KOPT-K1 (cell line): ENCODE results near the gene SNAP25.

Experiments
- H3K27ac ChIP-seq: fragments of 200-600 bp; sonication (generic); 2 replicates; pipeline ENCODE4 v1.5.1; 2016; ENCODE audit warnings: antibody characterized with exemption, mild to moderate bottlenecking, low read depth, low read length; ENCODE audit not compliant: poor library complexity, severe bottlenecking
- H3K36me3 ChIP-seq: fragments of 200-600 bp; sonication (generic); 2 replicates; pipeline ENCODE4 v1.5.1; 2017; ENCODE audit warnings: antibody characterized with exemption, mild to moderate bottlenecking, low read length, moderate library complexity; ENCODE audit not compliant: insufficient read depth
- H3K9me3 ChIP-seq: fragments of 200-600 bp; sonication (generic); 2 replicates; pipeline ENCODE4 v1.5.1; 2017; ENCODE audit warnings: antibody characterized with exemption, low read length, mild to moderate bottlenecking; ENCODE audit not compliant: insufficient read depth, poor library complexity, severe bottlenecking

The SNAP25 gene

DNA sequence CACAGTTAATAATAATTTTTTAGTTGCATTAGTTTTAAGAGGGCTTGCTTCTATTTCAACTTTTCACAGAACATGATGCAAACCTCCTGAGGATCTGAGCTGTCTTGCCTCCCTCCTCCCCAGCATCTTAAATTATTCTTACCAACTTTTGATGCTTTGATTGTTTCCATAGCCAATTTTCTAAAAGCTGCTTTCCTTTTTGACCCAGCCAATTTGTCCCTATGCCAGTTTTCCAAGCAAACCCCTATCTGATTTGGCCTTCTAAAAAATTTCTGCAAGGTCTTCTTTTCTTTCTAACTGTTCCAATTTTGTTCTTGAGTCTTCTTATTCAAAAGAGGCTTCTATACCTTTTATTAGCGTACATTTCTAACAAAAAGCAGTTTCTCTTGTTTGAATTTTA lies 26.5 kb upstream of the SNAP25 start:
- no peaks in the 10 kb centered on the region for H3K9me3 ChIP-seq
- no peak overlapping the region for H3K27ac ChIP-seq
- H3K36me3 ChIP-seq = no peaks in the 10 kb centered on the region

DNA sequence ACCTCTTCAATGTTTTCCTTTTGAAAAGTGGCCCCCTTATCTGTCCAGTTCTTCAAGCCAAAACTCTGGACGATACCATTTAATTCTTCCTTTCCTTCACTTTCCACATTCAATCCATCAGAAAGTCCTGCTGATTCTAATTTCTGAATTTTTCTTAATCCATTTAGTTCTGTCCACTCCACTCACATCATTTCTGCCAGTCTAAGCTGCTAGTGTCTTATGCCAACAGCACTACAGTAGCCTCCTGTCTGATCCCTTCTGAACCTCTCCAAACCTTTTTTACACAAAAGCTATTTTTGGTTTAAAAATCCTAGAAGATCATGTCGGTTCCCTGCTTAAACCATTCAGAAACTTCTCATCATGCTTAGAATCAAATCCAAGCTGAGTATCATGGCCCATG lies 24.5 kb upstream of the SNAP25 start:
- Histone ChIP-seq H3K36me3 (no peaks in the 10 kb centered on the region), H3K27ac (no peak overlapping the region), H3K9me3 (no peaks in the 10 kb centered on the region)

DNA sequence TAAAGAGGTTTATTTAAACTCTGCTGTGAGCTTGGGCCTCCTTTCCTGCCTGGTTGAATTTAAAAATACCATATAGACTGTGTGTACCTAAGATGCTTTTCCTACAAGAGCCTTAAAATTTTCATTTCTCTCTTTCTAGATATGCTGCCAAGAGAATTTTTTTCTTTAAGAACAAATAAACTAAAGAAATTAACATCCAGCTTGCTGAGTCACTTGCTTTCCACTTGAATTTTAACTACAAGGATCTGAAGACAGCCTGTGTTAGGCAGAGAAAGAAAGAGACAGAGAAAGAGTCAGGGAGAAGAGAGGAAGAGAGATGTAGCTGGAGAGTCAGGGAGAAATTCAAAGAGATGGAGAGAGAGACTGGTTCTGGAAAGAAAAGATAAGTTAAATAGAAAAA lies 18.3 kb upstream of the SNAP25 start:
- Histone ChIP-seq H3K27ac (no peak overlapping the region), H3K9me3 (no peaks in the 10 kb centered on the region), H3K36me3 (no peaks in the 10 kb centered on the region)

DNA sequence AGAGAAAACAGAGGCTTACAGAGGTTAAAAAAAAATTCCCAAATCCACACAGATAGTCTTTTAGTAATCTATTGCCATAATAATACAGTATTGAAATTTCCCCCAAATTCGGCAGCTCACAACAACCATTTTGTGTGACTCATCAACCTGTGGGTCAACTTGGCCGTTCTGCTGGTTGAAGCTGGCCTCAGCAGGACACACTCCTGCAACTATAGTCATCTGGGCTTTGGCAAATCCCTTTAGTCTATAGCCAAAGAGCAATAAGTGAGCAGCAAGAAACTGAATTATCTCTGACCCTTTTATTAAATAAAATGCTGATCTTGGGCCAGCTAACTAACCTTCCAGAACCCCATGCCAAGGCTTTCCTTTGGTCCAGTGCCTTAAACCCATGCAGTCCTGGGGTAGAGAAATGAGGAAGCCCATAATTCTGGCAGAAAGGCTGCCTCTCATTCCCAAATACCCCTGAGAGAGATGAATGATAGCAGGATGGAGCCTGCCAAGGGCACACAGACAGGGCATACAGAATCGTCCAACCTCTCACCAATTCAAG lies 17.2 kb upstream of the SNAP25 start:
- Histone ChIP-seq H3K27ac (no peak overlapping the region), H3K36me3 (no peaks in the 10 kb centered on the region), H3K9me3 (no peaks in the 10 kb centered on the region)

DNA sequence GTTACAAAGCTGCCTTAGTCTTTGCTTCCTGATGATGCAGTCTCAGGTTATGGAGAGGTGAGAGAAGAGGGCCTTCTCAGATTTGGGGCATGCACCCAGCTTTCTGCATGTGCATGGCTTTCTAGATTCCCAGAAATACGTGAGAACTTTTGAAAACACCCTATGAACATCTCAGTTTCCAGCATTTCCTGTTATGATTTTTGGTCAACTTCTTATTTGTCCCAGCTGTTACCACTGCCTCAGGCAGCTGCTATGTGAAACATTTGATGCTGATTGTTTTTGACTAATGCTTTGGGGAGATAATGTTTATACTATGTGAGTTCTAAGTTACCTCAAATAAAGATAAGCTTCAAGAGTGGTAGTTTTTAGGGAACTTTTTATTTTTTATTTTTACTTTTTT lies 9.5 kb upstream of the SNAP25 start:
- no peak overlapping the region for H3K27ac ChIP-seq
- no peaks in the 10 kb centered on the region for H3K36me3 ChIP-seq
- H3K9me3 ChIP-seq = no peaks in the 10 kb centered on the region

DNA sequence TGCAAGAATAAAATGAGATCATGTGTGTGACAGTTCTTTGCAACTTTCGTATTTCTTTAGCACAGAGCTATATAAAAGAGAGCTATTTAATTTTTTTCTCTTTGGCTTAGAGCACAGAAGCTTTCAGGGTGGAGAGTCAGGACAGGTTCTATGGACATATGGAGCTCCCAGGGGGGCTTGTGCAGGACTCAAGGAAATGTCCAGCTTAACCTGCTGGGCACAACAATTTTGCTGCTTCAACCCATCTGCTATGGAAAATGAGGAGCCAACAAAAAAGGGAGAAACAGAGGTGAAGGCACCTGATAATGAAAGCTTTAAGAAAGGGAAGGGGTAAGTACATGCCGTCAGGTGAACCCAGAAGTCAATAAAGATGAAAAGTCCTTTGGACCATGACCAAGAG lies 5.1 kb upstream of the SNAP25 start:
- Histone ChIP-seq H3K36me3 (no peaks in the 10 kb centered on the region), H3K9me3 (no peaks in the 10 kb centered on the region), H3K27ac (no peak overlapping the region)

DNA sequence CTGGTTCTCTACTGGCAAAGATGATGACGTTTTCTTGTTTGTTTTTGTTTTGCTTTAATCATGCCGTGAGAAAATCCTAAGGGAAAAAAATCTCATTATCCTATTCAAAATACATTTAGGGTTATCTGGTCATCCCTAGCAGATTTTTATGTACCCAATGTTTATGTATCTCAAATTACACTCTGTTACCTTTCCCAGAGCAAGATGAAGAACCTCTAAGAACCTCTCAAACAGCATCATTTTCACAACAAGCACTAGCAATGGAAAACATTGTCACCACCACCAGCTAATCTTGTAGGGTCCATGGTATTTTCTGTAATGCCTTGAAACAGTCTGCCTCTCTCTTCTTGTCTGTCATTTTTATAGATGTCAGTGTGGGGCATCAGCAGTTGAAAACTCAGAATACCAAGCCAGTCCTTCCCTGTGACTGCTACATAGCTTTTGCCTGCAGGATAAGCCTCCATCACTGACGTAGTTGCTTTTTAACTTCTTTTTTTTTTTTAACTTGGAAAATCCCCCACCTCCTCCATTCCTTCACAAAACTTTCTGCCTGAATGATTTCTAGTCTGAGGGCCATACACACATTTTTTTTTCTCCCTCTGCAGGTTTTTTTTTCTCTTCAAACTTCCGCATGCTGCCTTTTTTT lies 2.4 kb upstream of the SNAP25 start:
- Histone ChIP-seq H3K36me3 (no peaks in the 10 kb centered on the region), H3K27ac (no peak overlapping the region), H3K9me3 (no peaks in the 10 kb centered on the region)

DNA sequence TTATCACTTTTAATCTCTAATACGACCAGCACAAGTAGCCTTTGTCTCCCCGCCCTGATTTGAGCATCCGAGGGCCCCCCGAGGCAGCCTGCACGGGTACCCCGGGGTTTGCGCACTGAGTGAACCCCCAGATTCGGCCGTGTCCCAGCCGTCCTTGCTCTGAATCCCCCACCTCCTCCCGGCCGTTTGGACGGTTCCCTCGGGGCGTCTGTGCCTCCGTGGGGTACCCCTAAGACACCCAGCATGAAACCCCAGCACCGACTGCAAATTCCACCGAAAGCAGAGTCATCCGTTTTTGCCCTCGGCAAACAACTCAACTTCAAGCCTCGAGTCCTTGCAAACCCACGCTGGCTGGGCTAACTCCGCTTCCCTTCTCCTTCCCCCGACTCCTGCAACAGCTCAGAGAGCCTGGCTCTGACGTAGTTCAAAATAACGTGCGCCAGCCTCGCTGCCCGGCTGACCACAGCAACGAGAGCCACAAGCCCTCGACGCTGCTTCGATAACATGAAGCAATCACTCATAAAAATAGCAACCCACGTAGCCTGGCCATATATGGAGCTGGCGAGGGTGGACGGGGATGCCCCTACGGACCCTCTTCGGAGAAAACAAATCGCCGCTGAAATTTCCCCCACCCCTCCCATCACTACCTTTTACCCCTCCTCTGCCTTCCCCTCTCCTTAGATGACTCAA lies 764 bp upstream of the SNAP25 start:
- Histone ChIP-seq H3K27ac (no peak overlapping the region), H3K9me3 (no peaks in the 10 kb centered on the region), H3K36me3 (no peaks in the 10 kb centered on the region)

DNA sequence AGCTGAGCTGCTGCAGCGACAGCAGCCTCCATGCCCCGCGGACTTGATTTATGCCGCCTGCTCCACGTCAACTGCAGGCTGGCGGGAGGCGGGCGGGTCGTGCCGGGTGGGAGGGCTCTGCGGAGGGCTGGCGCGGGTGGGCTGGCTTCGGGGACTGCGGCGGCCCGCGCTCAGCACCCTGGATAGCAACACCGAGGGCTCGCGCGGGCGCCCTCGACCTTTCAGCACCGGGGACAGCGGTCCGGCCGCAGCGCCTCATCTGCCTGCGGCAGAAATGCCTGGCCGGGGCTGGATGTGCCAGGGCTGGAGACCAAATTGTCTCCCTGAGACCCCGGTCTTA lies 792 bp downstream of the SNAP25 start:
- H3K9me3 ChIP-seq = no peaks in the 10 kb centered on the region
- H3K27ac ChIP-seq = no peak overlapping the region
- no peaks in the 10 kb centered on the region for H3K36me3 ChIP-seq

DNA sequence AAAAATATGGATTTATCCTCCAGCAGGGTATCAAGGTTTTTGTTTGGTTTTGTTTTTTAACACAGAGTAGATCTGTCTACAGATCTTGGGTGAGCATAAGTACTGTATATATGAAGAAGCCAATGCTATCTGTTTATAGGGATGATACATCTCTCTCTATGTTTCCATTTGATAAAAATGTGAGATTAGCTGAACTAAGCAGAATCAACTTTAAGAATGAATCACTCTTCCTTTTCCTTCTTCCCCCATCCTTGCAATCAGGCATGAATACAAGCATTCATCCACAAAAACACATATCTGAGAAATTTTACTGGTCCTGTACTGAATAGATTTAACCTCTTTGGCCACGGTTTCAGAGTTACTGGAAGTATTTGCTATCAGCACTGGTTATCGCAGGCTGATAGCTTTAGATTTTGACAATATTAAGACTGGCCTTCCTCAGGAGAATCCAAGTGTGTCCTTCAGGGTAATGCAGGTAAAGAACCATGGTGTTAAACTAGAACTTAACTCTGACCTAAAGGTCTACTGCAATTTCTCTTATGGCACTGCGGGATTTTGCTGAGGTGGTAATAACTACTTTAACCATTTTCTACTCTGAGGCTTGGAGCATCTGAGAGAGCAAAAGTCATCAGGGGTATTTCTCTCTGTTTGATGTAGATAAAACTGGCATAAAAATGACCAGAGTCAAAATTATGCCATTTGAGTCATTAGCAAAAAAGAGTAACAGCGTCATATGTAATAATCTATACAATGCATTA lies 1.5 kb downstream of the SNAP25 start:
- Histone ChIP-seq H3K27ac (no peak overlapping the region), H3K36me3 (no peaks in the 10 kb centered on the region), H3K9me3 (no peaks in the 10 kb centered on the region)

DNA sequence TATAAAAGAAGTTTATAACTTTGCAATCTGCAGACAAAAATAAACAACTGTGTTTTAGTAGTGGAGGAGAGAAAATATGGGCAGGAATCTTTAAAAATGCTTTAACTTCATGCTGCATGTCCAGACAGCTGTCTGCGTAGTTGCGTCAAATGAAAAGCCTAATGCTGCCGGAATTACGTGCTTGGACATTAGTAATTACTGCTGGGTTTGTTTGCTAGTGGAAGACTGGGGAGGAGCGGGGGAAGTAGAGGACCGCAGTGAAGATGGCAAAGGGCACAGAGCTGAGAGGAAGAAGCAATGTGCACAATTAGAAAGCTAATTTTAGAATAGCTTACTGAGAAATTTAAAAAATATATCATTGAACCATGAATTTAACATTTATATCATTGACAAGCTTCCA lies 2.4 kb downstream of the SNAP25 start:
- no peaks in the 10 kb centered on the region for H3K36me3 ChIP-seq
- no peaks in the 10 kb centered on the region for H3K9me3 ChIP-seq
- H3K27ac ChIP-seq = no peak overlapping the region

DNA sequence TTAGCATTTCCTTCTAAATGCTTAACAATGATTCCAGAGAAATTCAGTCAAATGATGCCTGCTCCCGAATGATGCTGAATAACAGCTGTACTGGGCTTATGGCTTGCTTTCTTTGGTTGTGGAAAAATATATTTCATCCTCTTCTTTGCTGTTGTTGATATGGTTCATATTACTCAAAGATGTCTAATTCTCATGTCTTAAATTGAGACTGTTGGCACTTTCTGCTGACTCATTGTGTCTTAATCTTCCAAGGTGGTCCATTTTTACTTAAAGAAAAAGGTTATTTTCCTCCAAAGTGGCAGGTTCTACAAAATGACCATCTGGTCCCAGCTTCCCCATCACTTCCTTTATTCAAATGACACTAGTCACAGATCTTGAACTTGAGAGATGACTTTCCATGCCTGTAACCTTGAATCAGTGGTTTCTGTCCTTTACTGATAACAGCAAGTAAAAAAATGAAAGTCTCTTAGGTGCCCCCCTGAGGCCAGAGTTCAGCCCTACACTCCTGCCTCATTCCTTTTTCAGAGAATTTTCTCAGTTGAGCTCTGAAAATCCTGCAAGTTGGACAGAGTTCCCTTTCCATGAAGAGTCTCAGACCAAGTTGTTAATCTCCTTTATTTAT lies 6.9 kb downstream of the SNAP25 start:
- no peak overlapping the region for H3K27ac ChIP-seq
- no peaks in the 10 kb centered on the region for H3K36me3 ChIP-seq

DNA sequence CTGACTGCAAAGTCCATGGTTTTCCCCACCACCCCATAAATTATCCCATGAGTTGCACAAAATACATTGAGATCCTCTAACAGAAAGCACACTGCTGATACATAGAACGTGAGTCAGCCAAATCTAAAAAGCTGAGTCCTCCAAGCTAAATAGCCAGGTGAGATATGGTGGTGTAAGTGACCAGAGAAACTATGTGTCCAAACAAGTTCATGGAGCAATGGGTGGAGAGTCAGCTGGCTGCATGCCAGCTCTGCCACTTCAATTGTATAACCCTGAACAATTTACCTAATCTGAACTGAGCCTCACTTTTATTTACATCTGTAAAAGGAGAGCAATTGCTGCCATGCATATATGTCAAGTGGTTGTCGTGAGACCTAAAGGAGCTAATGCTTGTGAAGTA lies 9.7 kb downstream of the SNAP25 start:
- H3K9me3 ChIP-seq = no peaks in the 10 kb centered on the region
- no peak overlapping the region for H3K27ac ChIP-seq
- H3K36me3 ChIP-seq = no peaks in the 10 kb centered on the region

More for the DNA sequence above, 6.9 kb downstream of the SNAP25 start:
- no peaks in the 10 kb centered on the region for H3K9me3 ChIP-seq

DNA sequence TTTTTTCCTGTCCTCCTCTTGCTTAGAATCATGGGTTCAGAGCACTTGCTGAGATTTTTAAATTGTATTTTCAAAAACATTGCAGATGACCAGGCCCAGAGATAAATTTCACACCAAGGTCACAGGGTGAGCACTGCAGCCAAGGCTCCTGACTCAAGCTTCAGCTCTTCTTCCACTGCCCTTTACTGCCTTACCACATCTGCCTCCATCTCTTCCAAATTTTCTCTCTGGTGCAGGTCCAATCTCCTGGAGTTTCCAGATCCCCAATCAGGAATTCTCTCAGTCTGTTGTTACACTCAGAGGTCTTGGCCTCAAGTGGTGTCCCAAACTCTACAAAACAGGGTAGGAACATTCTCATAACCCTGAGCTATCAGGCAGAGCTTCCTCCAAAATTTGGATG lies 12.7 kb downstream of the SNAP25 start:
- H3K36me3 ChIP-seq = no peaks in the 10 kb centered on the region
- H3K27ac ChIP-seq = no peak overlapping the region
- H3K9me3 ChIP-seq = no peaks in the 10 kb centered on the region
